BLaER1 treated with 17β-estradiol and CSF1 and Interleukin-3, amounts not matched to agents 10 nM and 100 nM (cell line): Measurements from ENCODE around the gene OCA2.

ENCODE experiments used
- H3K27ac ChIP-seq, 11 experiments: shearing (Covaris generic); formaldehyde crosslinking; 2 replicates each; pipeline ENCODE4 v1.8.1; 2022
- H3K27me3 ChIP-seq, 11 experiments: shearing (Covaris generic); formaldehyde crosslinking; 2 replicates each; pipeline ENCODE4 v1.8.1; 2022
- H3K36me3 ChIP-seq, 11 experiments: shearing (Covaris generic); formaldehyde crosslinking; 2 replicates each; pipeline ENCODE4 v1.8.1; 2022
- H3K4me1 ChIP-seq, 10 experiments: shearing (Covaris generic); formaldehyde crosslinking; 2 replicates each; pipeline ENCODE4 v1.8.1; 2022
- H3K4me2 ChIP-seq, 11 experiments: shearing (Covaris generic); formaldehyde crosslinking; 2 replicates each; pipeline ENCODE4 v1.8.1; 2022
- H3K4me3 ChIP-seq, 10 experiments: shearing (Covaris generic); formaldehyde crosslinking; 2 replicates each; pipeline ENCODE4 v1.8.1; 2022
- H3K9ac ChIP-seq, 11 experiments: shearing (Covaris generic); formaldehyde crosslinking; 2 replicates each; pipeline ENCODE4 v1.8.1; 2022
- H3K9me3 ChIP-seq, 11 experiments: shearing (Covaris generic); formaldehyde crosslinking; replicated peaks in 1 of 11; 2 replicates each; pipeline ENCODE4 v1.8.1; 2022
- H4K20me1 ChIP-seq, 11 experiments: shearing (Covaris generic); formaldehyde crosslinking; 2 replicates each; pipeline ENCODE4 v1.8.1; 2022
- Cebpa-rat ChIP-seq, 11 experiments: shearing (Covaris generic); IDR thresholded peaks; 2 replicates each; pipeline ENCODE4 v1.8.1; 2022

Gene OCA2

DNA sequence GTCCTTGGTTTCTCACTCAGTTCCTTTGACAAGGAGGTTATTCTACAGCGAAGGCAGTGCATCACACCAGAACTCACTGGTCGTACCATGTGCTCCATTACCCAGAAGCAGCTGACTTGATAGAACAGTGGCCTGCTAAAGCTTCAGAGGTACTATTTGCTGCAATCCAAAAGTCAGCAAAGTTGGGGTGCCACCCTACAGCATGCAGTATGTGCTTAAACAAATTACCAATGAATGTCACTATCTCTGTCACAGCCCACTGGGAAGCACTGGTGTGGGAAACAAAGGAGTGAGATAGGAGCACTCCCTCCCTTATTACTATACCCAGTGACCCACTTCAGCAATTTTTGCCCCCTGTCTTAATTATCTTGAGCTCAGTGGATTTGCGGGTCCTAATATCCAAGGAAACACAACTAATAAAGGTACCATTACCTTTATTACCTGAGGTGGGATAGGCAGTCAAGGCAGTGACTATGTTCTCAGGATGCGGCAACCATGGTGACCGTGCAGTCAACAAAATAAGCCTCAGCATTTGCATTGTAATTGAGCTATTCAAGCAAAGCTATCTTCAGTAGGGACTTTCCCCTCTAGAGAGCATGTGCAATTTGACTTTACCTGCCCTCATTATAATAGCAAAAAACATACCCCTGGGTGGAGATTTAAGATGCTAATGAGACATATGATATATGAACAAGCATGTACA, 199.4 kb downstream of the OCA2 start:
- peaks cover 34 to 59% (median 50%) of the 10 kb centered on the region in 11 experiments for H3K9me3 ChIP-seq
- no peaks in the 10 kb centered on the region for H3K4me1 ChIP-seq
- no peak overlapping the region for H3K27ac ChIP-seq
- H3K4me2 ChIP-seq = no peak overlapping the region
- no peaks in the 10 kb centered on the region for H4K20me1 ChIP-seq
- H3K36me3 ChIP-seq = no peaks in the 10 kb centered on the region
- no peak for TF ChIP-seq Cebpa-rat (IDR thresholded peaks at IDR 0.05)
- H3K27me3 ChIP-seq = no peaks in the 10 kb centered on the region
- no peak overlapping the region for H3K4me3 ChIP-seq
- no peak overlapping the region for H3K9ac ChIP-seq

DNA sequence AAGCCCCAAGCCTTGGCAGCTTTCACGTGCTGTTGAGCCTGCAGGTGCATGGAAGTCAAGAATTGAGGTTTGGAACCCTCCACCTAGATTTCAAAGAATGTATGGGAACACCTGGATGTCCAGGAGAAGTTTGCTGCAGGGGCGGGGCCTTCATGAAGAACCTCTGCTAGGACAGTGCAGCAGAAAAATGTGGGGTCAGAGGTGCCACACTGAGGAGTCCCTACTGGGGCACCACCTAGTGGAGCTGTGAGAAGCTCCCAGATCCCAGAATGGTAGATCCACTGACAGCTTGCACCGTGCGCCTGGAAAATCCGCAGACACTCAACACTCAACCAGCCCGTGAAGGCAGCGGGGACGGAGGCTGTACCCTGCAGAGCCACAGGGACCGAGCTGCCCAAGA, 201.6 kb downstream of the OCA2 start:
- TF ChIP-seq Cebpa-rat (IDR thresholded peaks at IDR 0.05) = no peak
- no peaks in the 10 kb centered on the region for H3K27me3 ChIP-seq
- H4K20me1 ChIP-seq = no peaks in the 10 kb centered on the region
- no peak overlapping the region for H3K4me2 ChIP-seq
- no peak overlapping the region for H3K4me3 ChIP-seq
- no peaks in the 10 kb centered on the region for H3K36me3 ChIP-seq
- H3K9ac ChIP-seq = no peak overlapping the region
- peaks cover 49 to 63% (median 59%) of the 10 kb centered on the region in 11 experiments for H3K9me3 ChIP-seq
- H3K4me1 ChIP-seq = no peaks in the 10 kb centered on the region
- no peak overlapping the region for H3K27ac ChIP-seq

DNA sequence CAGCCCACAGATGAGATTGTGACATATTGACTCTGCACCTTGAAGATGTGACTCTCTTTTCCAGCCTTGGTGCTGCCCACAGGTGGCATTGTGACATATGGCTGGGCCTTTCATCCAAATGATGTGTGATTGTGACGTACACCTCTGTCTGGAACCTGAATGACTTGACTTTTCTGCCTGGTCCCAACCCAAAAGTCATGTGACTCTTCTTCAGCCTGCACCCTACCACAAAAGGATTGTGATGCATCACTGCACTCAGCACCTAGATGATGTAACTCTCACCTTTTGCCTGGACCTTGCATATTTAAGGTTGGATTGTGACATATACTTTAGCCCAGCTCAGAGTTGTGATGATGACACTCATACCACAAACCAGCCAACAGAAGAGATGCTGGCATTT, 204.5 kb downstream of the OCA2 start:
- no peak overlapping the region for H3K27ac ChIP-seq
- no peaks in the 10 kb centered on the region for H3K36me3 ChIP-seq
- H4K20me1 ChIP-seq = no peaks in the 10 kb centered on the region
- no peak overlapping the region for H3K9ac ChIP-seq
- no peak overlapping the region for H3K4me3 ChIP-seq
- no peak overlapping the region for H3K4me2 ChIP-seq
- no peak for TF ChIP-seq Cebpa-rat (IDR thresholded peaks at IDR 0.05)
- peaks cover 77 to 89% (median 83%) of the 10 kb centered on the region in 11 experiments for H3K9me3 ChIP-seq
- H3K27me3 ChIP-seq = no peaks in the 10 kb centered on the region
- no peaks in the 10 kb centered on the region for H3K4me1 ChIP-seq

DNA sequence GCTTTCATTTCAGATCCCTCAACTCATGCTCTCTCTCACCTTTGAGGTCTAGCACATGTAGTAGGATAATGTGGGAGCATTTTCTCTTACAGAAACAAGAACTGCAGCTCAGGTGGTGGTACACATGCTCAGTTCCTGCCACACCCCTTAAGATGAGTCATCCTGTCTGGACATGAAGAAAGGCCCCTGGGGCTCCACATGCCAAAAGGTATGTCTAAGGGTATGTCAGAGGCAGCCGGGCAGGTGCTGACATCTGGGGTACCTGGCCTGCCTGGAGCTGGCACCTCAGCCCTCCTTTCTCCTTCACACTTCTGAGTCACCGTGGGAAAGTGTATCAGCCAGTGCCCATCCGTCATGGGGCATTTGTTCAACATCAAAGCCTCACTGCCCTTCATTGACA, 209.9 kb downstream of the OCA2 start:
- H3K4me3 ChIP-seq = no peak overlapping the region
- H3K9me3 ChIP-seq = peaks cover 66 to 80% (median 74%) of the 10 kb centered on the region in 11 experiments
- TF ChIP-seq Cebpa-rat (IDR thresholded peaks at IDR 0.05) = no peak

DNA sequence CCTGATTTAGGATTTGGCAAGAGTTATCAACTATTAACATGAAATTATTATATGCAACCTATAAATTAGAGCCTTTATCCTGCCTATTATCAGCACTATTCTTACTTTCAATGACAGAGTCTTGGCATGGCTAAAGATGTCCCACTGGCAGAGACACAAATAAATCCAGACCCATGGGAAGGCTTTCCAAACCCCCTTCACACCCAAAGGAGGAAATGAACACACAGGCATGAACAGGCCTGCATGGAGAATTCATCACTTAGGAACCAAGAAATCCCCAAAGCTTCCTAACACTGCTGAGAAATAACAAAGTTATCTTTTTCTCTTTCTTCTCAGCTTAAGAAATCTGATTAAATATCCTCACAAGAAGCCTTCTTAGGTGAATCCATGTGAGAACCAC, 213.9 kb downstream of the OCA2 start:
- H3K9ac ChIP-seq = no peak overlapping the region
- no peaks in the 10 kb centered on the region for H3K27me3 ChIP-seq
- H3K9me3 ChIP-seq = peaks cover 38 to 54% (median 49%) of the 10 kb centered on the region in 11 experiments
- H3K4me2 ChIP-seq = no peak overlapping the region
- TF ChIP-seq Cebpa-rat (IDR thresholded peaks at IDR 0.05) = no peak
- no peaks in the 10 kb centered on the region for H3K4me1 ChIP-seq
- H3K36me3 ChIP-seq = no peaks in the 10 kb centered on the region
- no peaks in the 10 kb centered on the region for H4K20me1 ChIP-seq
- no peak overlapping the region for H3K4me3 ChIP-seq
- H3K27ac ChIP-seq = no peak overlapping the region

More for the DNA sequence above, 209.9 kb downstream of the OCA2 start:
- Histone ChIP-seq H4K20me1 (no peaks in the 10 kb centered on the region), H3K27me3 (no peaks in the 10 kb centered on the region), H3K36me3 (no peaks in the 10 kb centered on the region), H3K4me2 (no peak overlapping the region), H3K27ac (no peak overlapping the region), H3K4me1 (no peaks in the 10 kb centered on the region), H3K9ac (no peak overlapping the region)

DNA sequence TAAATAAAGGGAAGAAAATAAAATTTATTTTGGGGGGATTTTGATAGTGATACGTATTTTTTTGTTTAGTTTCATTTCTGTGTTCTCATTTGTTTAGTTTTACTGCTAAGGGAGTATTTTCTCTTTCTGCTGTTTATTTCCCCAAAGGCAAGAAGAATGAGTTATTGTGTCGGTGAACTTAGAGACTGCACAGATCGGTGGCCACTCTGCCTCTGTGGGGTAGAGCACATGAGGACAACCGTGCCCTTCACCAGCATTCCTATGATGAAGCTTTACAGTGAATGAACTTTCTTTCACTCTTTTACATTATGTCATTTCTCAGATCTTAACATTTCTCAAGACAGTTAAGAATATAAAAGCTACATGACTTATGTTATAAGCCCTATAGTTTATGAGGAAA, 214.4 kb downstream of the OCA2 start:
- no peak overlapping the region for H3K4me3 ChIP-seq
- H3K4me2 ChIP-seq = no peak overlapping the region
- H4K20me1 ChIP-seq = no peaks in the 10 kb centered on the region
- no peak overlapping the region for H3K9ac ChIP-seq
- H3K4me1 ChIP-seq = no peaks in the 10 kb centered on the region
- TF ChIP-seq Cebpa-rat (IDR thresholded peaks at IDR 0.05) = no peak
- H3K36me3 ChIP-seq = no peaks in the 10 kb centered on the region
- H3K27ac ChIP-seq = no peak overlapping the region
- peaks cover 38 to 54% (median 48%) of the 10 kb centered on the region in 11 experiments for H3K9me3 ChIP-seq
- H3K27me3 ChIP-seq = no peaks in the 10 kb centered on the region

DNA sequence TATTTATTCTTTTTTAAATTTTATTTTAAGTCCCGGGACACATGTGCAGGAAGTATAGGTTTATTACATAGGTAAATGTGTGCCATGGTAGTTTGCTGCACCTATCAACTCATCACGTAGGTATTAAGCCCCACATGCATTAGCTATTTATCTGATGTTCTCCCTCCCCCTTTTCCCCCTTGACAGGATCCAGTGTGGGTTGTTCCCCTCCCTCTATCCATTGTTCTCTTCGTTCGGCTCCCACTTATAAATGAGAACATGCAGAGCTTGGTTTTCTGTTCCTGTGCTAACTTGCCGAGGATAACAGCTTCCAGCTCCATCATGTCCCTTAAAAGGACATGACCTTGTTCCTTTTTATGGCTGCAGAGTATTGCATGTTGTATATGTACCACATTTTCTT, 220.3 kb downstream of the OCA2 start:
- no peak overlapping the region for H3K27ac ChIP-seq
- no peak overlapping the region for H3K4me2 ChIP-seq
- no peaks in the 10 kb centered on the region for H4K20me1 ChIP-seq
- H3K4me1 ChIP-seq = 0 out of 20 replicates have a peak, but pooled peaks cover 0 to 5% (median 0%) of the 10 kb centered on the region in 10 experiments
- TF ChIP-seq Cebpa-rat (IDR thresholded peaks at IDR 0.05) = no peak
- no peak overlapping the region for H3K9ac ChIP-seq
- H3K4me3 ChIP-seq = no peak overlapping the region
- H3K36me3 ChIP-seq = no peaks in the 10 kb centered on the region
- H3K9me3 ChIP-seq = peaks cover 10 to 26% (median 20%) of the 10 kb centered on the region in 11 experiments; a peak in 21 of 22 replicates
- no peaks in the 10 kb centered on the region for H3K27me3 ChIP-seq

DNA sequence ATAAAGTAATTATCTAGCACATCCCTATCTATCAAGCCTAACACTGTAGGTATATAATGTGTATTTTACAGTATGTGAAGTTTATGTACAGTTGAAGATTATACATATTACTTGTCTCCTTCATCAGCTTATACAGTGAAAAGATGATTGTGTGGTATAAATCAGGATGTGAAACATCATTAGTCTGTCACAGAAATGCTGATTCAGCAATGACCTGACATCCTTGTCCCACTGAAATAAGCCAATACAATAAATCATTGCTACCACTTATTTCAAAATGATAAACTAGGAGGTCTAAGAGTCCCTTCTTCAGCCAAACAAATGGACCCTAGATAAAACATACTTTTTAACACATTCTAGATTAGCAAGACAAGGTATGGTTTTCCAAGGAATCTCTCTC, 225.3 kb downstream of the OCA2 start:
- H3K27ac ChIP-seq = no peak overlapping the region
- no peaks in the 10 kb centered on the region for H4K20me1 ChIP-seq
- TF ChIP-seq Cebpa-rat (IDR thresholded peaks at IDR 0.05) = no peak
- no peak overlapping the region for H3K4me2 ChIP-seq
- no peaks in the 10 kb centered on the region for H3K27me3 ChIP-seq
- no peak overlapping the region for H3K4me3 ChIP-seq
- no peak overlapping the region for H3K9ac ChIP-seq
- peaks cover 0 to 29% (median 17%) of the 10 kb centered on the region in 10 experiments; a peak in 13 of 20 replicates for H3K4me1 ChIP-seq
- peaks cover 0 to under 1% (median 0%) of the 10 kb centered on the region in 11 experiments; a peak in 2 of 22 replicates for H3K9me3 ChIP-seq
- H3K36me3 ChIP-seq = no peaks in the 10 kb centered on the region

DNA sequence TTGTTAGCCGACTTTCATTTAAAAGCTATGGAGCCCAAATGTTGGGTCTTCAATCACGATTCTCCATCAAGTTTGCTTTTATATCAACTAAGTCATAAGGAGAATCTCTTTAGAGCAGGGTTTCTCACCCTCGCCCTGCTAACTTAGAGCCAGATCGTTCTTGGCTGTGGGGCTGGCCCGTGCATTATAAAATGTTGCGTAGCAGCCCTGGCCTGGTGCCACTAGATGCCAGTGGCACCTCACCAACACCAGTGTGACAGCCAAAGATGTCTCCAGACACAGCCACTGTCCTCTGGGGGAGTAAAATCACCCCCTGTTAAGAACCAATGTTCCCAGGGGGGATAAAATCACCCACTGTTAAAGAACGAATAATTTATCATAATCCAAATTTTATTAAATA, 226.1 kb downstream of the OCA2 start:
- Histone ChIP-seq H4K20me1 (no peaks in the 10 kb centered on the region), H3K27me3 (no peaks in the 10 kb centered on the region), H3K36me3 (no peaks in the 10 kb centered on the region), H3K27ac (no peak overlapping the region), H3K4me2 (no peak overlapping the region), H3K4me1 (peaks cover 4 to 37% (median 24%) of the 10 kb centered on the region in 10 experiments; a peak in 19 of 20 replicates), H3K9me3 (no peaks in the 10 kb centered on the region), H3K4me3 (no peak overlapping the region), H3K9ac (no peak overlapping the region)
- TF ChIP-seq Cebpa-rat (IDR thresholded peaks at IDR 0.05) = no peak

DNA sequence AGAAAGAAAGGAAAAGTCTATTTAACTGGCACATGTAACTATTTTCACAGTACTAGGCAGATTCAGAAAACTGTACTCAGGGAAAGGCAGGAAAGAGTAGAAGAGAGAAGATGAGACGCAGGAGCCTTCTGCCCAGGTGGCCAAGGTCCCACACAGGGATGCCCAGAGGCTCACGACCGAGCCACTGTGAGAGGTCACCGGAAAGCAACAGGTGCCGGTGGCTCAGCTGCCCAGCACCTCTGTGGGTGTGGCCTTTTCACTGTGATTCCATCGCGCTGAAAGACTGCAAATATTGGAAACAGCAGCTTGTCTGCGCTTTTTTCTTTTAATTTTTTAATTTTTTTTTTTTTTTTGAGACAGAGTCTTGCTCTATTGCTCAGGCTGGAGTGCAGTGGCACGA, 226.8 kb downstream of the OCA2 start:
- Histone ChIP-seq H3K27me3 (no peaks in the 10 kb centered on the region), H4K20me1 (no peaks in the 10 kb centered on the region), H3K9ac (no peak overlapping the region), H3K4me2 (no peak overlapping the region), H3K4me1 (peaks cover 8 to 43% (median 31%) of the 10 kb centered on the region in 10 experiments; a peak in 19 of 20 replicates), H3K27ac (no peak overlapping the region), H3K4me3 (no peak overlapping the region), H3K9me3 (no peaks in the 10 kb centered on the region), H3K36me3 (no peaks in the 10 kb centered on the region)
- no peak for TF ChIP-seq Cebpa-rat (IDR thresholded peaks at IDR 0.05)
